ENCODE data around the gene LDLRAD3.

The LDLRAD3 gene

GRCh38 chr11:36268337-36268985, 324.6 kb downstream of the LDLRAD3 start:
- TF ChIP-seq CTCF (IDR thresholded peaks at IDR 0.05; ENCODE audit: unreplicated experiment in 3 of 3) = no peak
- Mint-ChIP-seq H3K4me1 (peaks cover 14% of the 10 kb centered on the region), H3K27me3 (ENCODE audit: low read depth) (peaks cover 11% of the 10 kb centered on the region), H3K36me3 (ENCODE audit: low read depth) (peaks cover 42% of the 10 kb centered on the region), H3K27ac (no peak overlapping the region), H3K9me3 (no peaks in the 10 kb centered on the region), H3K4me3 (no peak overlapping the region)

DNA sequence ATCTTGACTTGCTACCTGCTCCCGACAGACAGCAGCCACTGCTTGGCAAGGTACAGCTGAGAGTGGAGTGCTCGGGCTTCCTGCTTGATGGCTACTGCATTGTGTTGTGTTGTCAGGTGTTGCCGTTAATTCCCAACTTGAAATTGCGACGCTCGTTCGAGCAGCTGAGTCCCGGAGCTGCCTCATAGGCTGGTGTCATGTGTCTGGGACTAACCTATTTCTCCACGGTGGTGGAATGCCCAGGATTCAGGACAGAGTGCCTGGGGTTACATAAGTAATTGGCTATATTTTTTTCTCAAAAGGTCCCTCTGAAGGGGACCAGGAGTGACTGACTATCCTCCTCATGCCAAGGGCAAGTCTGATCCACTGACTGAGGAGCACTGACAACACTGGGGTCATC, 326.8 kb downstream of the LDLRAD3 start:
- TF ChIP-seq CTCF (IDR thresholded peaks at IDR 0.05; ENCODE audit: unreplicated experiment in 3 of 3) = no peak
- Mint-ChIP-seq H3K9me3 (no peaks in the 10 kb centered on the region), H3K27ac (no peak overlapping the region), H3K36me3 (ENCODE audit: low read depth) (peaks cover 48% of the 10 kb centered on the region), H3K27me3 (ENCODE audit: low read depth) (peaks cover 11% of the 10 kb centered on the region), H3K4me1 (peaks cover 14% of the 10 kb centered on the region), H3K4me3 (no peak overlapping the region)

DNA sequence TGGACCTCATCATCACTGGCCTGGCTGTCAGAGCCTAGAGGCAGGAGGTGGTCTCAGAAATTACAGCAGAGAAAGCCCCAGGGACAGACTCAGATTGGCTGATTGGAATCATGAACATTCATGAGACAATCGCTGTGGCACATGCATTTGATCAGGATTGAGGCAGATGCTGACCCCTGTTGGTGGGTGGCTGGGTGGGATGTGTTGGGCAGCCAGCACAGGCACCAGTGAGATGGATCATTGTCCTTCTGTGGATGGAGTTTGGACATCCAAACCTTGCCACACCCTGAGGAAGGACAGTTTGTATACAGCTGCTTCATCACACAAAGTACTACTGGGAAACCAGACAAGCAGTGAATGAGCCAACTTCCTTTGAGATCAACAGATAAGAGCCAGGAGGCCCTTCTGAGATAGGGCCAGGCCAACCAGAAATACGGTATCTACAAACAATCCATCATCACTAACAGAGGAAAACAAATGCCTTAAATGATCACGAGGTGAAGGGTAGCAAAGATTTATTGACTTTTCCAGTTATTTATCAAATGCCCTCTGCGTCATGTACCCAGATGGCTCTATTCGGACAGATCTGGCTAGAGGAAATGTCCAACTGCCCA, 328.0 kb downstream of the LDLRAD3 start:
- peaks cover 14% of the 10 kb centered on the region for H3K4me1 Mint-ChIP-seq
- no peak for TF ChIP-seq CTCF (IDR thresholded peaks at IDR 0.05; ENCODE audit: unreplicated experiment in 3 of 3)
- no peak overlapping the region for H3K27ac Mint-ChIP-seq
- peaks cover 3% of the 10 kb centered on the region for H3K27me3 Mint-ChIP-seq (ENCODE audit: low read depth)
- peaks cover 51% of the 10 kb centered on the region for H3K36me3 Mint-ChIP-seq (ENCODE audit: low read depth)
- H3K4me3 Mint-ChIP-seq = no peak overlapping the region
- H3K9me3 Mint-ChIP-seq = no peaks in the 10 kb centered on the region

DNA sequence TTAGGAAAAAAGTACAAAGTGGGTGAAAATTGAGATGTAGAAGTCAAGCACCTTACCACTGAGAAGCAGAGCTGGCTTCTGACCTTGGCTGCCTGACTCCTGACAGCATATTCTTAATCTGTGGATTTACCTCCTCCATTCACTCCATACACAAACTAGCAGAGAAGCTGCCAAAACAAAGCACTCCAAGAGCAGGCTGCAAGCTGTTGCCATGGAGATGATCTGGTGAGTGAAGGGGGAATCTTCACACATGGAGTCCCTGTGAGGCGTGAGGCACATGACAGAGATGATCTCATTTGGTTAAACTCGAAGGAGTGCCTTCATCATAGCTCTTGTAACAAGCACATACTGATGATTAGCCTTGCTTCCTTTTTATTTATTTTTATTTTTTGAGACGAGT, 329.2 kb downstream of the LDLRAD3 start:
- H3K4me3 Mint-ChIP-seq = no peak overlapping the region
- peaks cover 20% of the 10 kb centered on the region for H3K4me1 Mint-ChIP-seq
- TF ChIP-seq CTCF (IDR thresholded peaks at IDR 0.05; ENCODE audit: unreplicated experiment in 3 of 3) = no peak
- no peaks in the 10 kb centered on the region for H3K9me3 Mint-ChIP-seq
- peaks cover 3% of the 10 kb centered on the region for H3K27me3 Mint-ChIP-seq (ENCODE audit: low read depth)
- H3K27ac Mint-ChIP-seq = no peak overlapping the region
- H3K36me3 Mint-ChIP-seq (ENCODE audit: low read depth) = peaks cover 51% of the 10 kb centered on the region

DNA sequence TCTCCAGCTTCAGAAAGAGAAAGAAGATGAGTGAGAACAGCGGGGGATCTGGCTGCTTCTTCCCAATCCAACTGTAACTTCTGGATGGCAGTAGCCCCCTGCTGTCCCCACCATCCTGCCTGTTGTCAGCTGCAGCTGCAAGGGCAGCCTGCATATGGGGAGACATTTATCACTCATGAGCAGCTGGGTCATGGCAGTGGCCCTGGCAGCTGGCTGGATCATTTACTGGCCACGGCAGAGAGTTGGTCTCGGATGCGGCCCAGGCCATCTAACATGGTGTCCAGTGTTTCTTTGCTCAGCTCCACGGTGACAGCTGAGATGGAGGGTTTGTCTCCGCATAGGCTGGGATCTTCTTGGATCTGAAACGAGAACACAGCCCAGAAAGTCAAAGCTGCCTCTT, 330.6 kb downstream of the LDLRAD3 start:
- Mint-ChIP-seq H3K27ac (no peak overlapping the region), H3K9me3 (no peaks in the 10 kb centered on the region), H3K36me3 (ENCODE audit: low read depth) (peaks cover 46% of the 10 kb centered on the region), H3K4me3 (no peak overlapping the region), H3K27me3 (ENCODE audit: low read depth) (no peaks in the 10 kb centered on the region), H3K4me1 (peaks cover 27% of the 10 kb centered on the region)
- TF ChIP-seq CTCF (IDR thresholded peaks at IDR 0.05; ENCODE audit: unreplicated experiment in 3 of 3) = no peak

Measured in nephron (organoid).